EL (cell line): ENCODE measurements around the gene FBN1.
A peak's percentile ranks its signal among the peaks of the same experiment; 100 is the strongest.

Experiments
- DNase-seq: peaks from one replicate; pipeline ENCODE4 v3.0.0-alpha.2; 2016

Gene FBN1

GRCh38 chr15:48501208-48501607, 144.3 kb downstream of the FBN1 start:
- no peak for DNase-seq

GRCh38 chr15:48500595-48500994, 144.9 kb downstream of the FBN1 start:
- DNase-seq: no peak

GRCh38 chr15:48499978-48500377, 145.5 kb downstream of the FBN1 start:
- DNase-seq: no peak

GRCh38 chr15:48498828-48499227, 146.7 kb downstream of the FBN1 start:
- DNase-seq: no peak

GRCh38 chr15:48494631-48495030, 150.9 kb downstream of the FBN1 start:
- DNase-seq: peak; percentile 29

- DNase-seq: no peak
Measured at GRCh38 chr15:48493763-48494225, 151.7 kb downstream of the FBN1 start.

GRCh38 chr15:48493084-48493762, 152.3 kb downstream of the FBN1 start:
- DNase-seq: peak; percentile 95

- no peak for DNase-seq
Measured at GRCh38 chr15:48486228-48486627, 159.3 kb downstream of the FBN1 start.

GRCh38 chr15:48481802-48482201, 163.7 kb downstream of the FBN1 start:
- peak; percentile 67 for DNase-seq

- no peak for DNase-seq
Measured at GRCh38 chr15:48479751-48480150, 165.8 kb downstream of the FBN1 start.

- no peak for DNase-seq
Measured at GRCh38 chr15:48478581-48478980, 166.9 kb downstream of the FBN1 start.

GRCh38 chr15:48477795-48478360, 167.6 kb downstream of the FBN1 start:
- DNase-seq: no peak

- DNase-seq: peak; percentile 32
Measured at GRCh38 chr15:48475600-48476395, 169.7 kb downstream of the FBN1 start.

GRCh38 chr15:48473667-48474066, 171.8 kb downstream of the FBN1 start:
- no peak for DNase-seq

GRCh38 chr15:48472756-48473155, 172.8 kb downstream of the FBN1 start:
- peak; percentile 70 for DNase-seq

- DNase-seq: no peak
Measured at GRCh38 chr15:48471073-48471472, 174.4 kb downstream of the FBN1 start.

- DNase-seq: no peak
Measured at GRCh38 chr15:48470096-48470495, 175.4 kb downstream of the FBN1 start.

- no peak for DNase-seq
Measured at GRCh38 chr15:48469681-48470080, 175.8 kb downstream of the FBN1 start.

- DNase-seq: peak; percentile 38
Measured at GRCh38 chr15:48469271-48469670, 176.2 kb downstream of the FBN1 start.

GRCh38 chr15:48467801-48468200, 177.7 kb downstream of the FBN1 start:
- no peak for DNase-seq

GRCh38 chr15:48466820-48467219, 178.7 kb downstream of the FBN1 start:
- no peak for DNase-seq

- no peak for DNase-seq
Measured at GRCh38 chr15:48466079-48466478, 179.4 kb downstream of the FBN1 start.

GRCh38 chr15:48465410-48465809, 180.1 kb downstream of the FBN1 start:
- DNase-seq: no peak

- DNase-seq: peak; percentile 23
Measured at GRCh38 chr15:48463366-48463880, 182.1 kb downstream of the FBN1 start.
